ENCODE measurements around the gene ALDH1B1.

- TF ChIP-seq EZH2 (IDR thresholded peaks at IDR 0.05; ENCODE audit: insufficient read depth, poor library complexity, severe bottlenecking) (no peak), EZH2phosphoT487 (IDR thresholded peaks at IDR 0.05; ENCODE audit: insufficient read depth, low read depth) (no peak)
These were observed 23.8 kb upstream of the ALDH1B1 start for GRCh38 chr9:38368731-38369130.
